ENCODE data around the gene TMEM52.

The TMEM52 gene

GRCh38 chr1:1919304-1920056 is 401 bp upstream of the TMEM52 start:
- Histone ChIP-seq H3K4me1 (ENCODE audit: control extremely low read depth in 1 of 4, control insufficient read depth in 4 of 4, insufficient read depth in 4 of 4, low read length in 3 of 4) (peaks cover 0 to 17% (median 16%) of the 10 kb centered on the region in 4 experiments), H3K27ac (ENCODE audit: insufficient read depth in 1 of 2, low read depth in 1 of 2, low read length in 2 of 2, poor library complexity in 1 of 2, severe bottlenecking in 2 of 2) (no peak overlapping the region), H3K36me3 (ENCODE audit: control insufficient read depth in 4 of 4, insufficient read depth in 4 of 4, low read length in 3 of 4) (no peaks in the 10 kb centered on the region), H3K9me3 (ENCODE audit: control extremely low read depth in 1 of 5, control insufficient read depth in 4 of 5, insufficient read depth in 2 of 5, low read depth in 1 of 5, low read length in 4 of 5) (no peaks in the 10 kb centered on the region), H3K27me3 (replicated peaks in 2 of 5; ENCODE audit: control insufficient read depth in 4 of 5, insufficient read depth in 5 of 5, low read length in 4 of 5) (peaks cover 0 to 3% (median 0%) of the 10 kb centered on the region in 5 experiments), H3K4me3 (ENCODE audit: control insufficient read depth in 1 of 7, extremely low read depth in 1 of 7, insufficient read depth in 4 of 7, low read depth in 2 of 7, low read length in 6 of 7) (peak overlapping the region; percentile 13 to 75 (median 65))
- 11% methylated on average over 58 of the region's 62 CpGs for WGBS (ENCODE audit: insufficient coverage)
- DNase-seq = peak; percentile 97 to 99 (median 98)
- ChIA-PET CTCF (no interaction called here), POLR2A (no interaction called here)

- H3K9me3 ChIP-seq (ENCODE audit: control extremely low read depth in 1 of 5, control insufficient read depth in 4 of 5, insufficient read depth in 2 of 5, low read depth in 1 of 5, low read length in 4 of 5) = no peaks in the 10 kb centered on the region
- peaks cover 0 to 17% (median 16%) of the 10 kb centered on the region in 4 experiments for H3K4me1 ChIP-seq (ENCODE audit: control extremely low read depth in 1 of 4, control insufficient read depth in 4 of 4, insufficient read depth in 4 of 4, low read length in 3 of 4)
- H3K4me3 ChIP-seq (ENCODE audit: control insufficient read depth in 1 of 7, extremely low read depth in 1 of 7, insufficient read depth in 4 of 7, low read depth in 2 of 7, low read length in 6 of 7) = peak overlapping the region in 6 of 7 experiments; percentile 42 to 75 (median 67)
- no peaks in the 10 kb centered on the region for H3K36me3 ChIP-seq (ENCODE audit: control insufficient read depth in 4 of 4, insufficient read depth in 4 of 4, low read length in 3 of 4)
- ChIA-PET POLR2A (no interaction called here), CTCF (interaction anchor here (0.8 kb wide), 1 partner anchor 126 kb away, joined by 3 read pairs; no protein-coding TSS in a partner anchor)
- DNase-seq = no peak
- H3K27me3 ChIP-seq (replicated peaks in 2 of 5; ENCODE audit: control insufficient read depth in 4 of 5, insufficient read depth in 5 of 5, low read length in 4 of 5) = peaks cover 0 to 3% (median 0%) of the 10 kb centered on the region in 5 experiments
- H3K27ac ChIP-seq (ENCODE audit: insufficient read depth in 1 of 2, low read depth in 1 of 2, low read length in 2 of 2, poor library complexity in 1 of 2, severe bottlenecking in 2 of 2) = no peak overlapping the region
- WGBS (ENCODE audit: insufficient coverage) = 56% methylated on average over 35 of the region's 46 CpGs
Observed at GRCh38 chr1:1917995-1918900, 831 bp downstream of the TMEM52 start.

GRCh38 chr1:1917304-1917976 is 1.6 kb downstream of the TMEM52 start:
- Histone ChIP-seq H3K27ac (ENCODE audit: insufficient read depth in 1 of 2, low read depth in 1 of 2, low read length in 2 of 2, poor library complexity in 1 of 2, severe bottlenecking in 2 of 2) (no peak overlapping the region), H3K9me3 (ENCODE audit: control extremely low read depth in 1 of 5, control insufficient read depth in 4 of 5, insufficient read depth in 2 of 5, low read depth in 1 of 5, low read length in 4 of 5) (no peaks in the 10 kb centered on the region), H3K4me3 (ENCODE audit: control insufficient read depth in 1 of 7, extremely low read depth in 1 of 7, insufficient read depth in 4 of 7, low read depth in 2 of 7, low read length in 6 of 7) (no peak overlapping the region), H3K36me3 (ENCODE audit: control insufficient read depth in 4 of 4, insufficient read depth in 4 of 4, low read length in 3 of 4) (no peaks in the 10 kb centered on the region), H3K4me1 (ENCODE audit: control extremely low read depth in 1 of 4, control insufficient read depth in 4 of 4, insufficient read depth in 4 of 4, low read length in 3 of 4) (peaks cover 0 to 17% (median 16%) of the 10 kb centered on the region in 4 experiments), H3K27me3 (replicated peaks in 2 of 5; ENCODE audit: control insufficient read depth in 4 of 5, insufficient read depth in 5 of 5, low read length in 4 of 5) (peaks cover 0 to 3% (median 0%) of the 10 kb centered on the region in 5 experiments)
- DNase-seq = no peak
- CTCF ChIA-PET = interaction anchor here (0.8 to 1.6 kb wide), 2 partner anchors 29 to 127 kb away, joined by 3 read pairs; no protein-coding TSS in a partner anchor
- POLR2A ChIA-PET = no interaction called here
- 93% methylated on average over 11 of the region's 14 CpGs for WGBS (ENCODE audit: insufficient coverage)

DNA sequence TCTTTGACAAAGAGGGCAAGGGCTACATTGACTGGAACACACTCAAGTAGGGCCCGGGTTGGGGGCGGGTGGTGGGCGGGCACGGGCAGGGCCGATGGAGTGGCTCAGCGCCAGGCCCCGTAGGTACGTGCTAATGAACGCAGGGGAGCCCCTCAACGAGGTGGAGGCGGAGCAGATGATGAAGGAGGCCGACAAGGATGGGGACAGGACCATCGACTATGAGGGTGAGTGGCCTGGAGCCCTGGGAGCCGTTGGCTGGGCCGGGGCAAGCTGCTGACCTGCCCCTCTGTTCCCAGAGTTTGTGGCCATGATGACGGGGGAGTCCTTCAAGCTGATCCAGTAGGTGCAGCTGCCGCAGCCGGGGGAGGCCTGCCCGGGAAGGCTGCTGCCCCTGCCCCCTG is 2.2 kb downstream of the TMEM52 start:
- no peak overlapping the region for H3K4me3 ChIP-seq (ENCODE audit: control insufficient read depth in 1 of 7, extremely low read depth in 1 of 7, insufficient read depth in 4 of 7, low read depth in 2 of 7, low read length in 6 of 7)
- no peaks in the 10 kb centered on the region for H3K36me3 ChIP-seq (ENCODE audit: control insufficient read depth in 4 of 4, insufficient read depth in 4 of 4, low read length in 3 of 4)
- WGBS (ENCODE audit: insufficient coverage) = 93% methylated on average over 19 of the region's 19 CpGs

GRCh38 chr1:1915911-1916840 is 2.9 kb downstream of the TMEM52 start:
- Histone ChIP-seq H3K4me1 (ENCODE audit: control extremely low read depth in 1 of 4, control insufficient read depth in 4 of 4, insufficient read depth in 4 of 4, low read length in 3 of 4) (peaks cover 0 to 17% (median 16%) of the 10 kb centered on the region in 4 experiments), H3K4me3 (ENCODE audit: control insufficient read depth in 1 of 7, extremely low read depth in 1 of 7, insufficient read depth in 4 of 7, low read depth in 2 of 7, low read length in 6 of 7) (no peak overlapping the region), H3K36me3 (ENCODE audit: control insufficient read depth in 4 of 4, insufficient read depth in 4 of 4, low read length in 3 of 4) (no peaks in the 10 kb centered on the region), H3K9me3 (ENCODE audit: control extremely low read depth in 1 of 5, control insufficient read depth in 4 of 5, insufficient read depth in 2 of 5, low read depth in 1 of 5, low read length in 4 of 5) (no peaks in the 10 kb centered on the region), H3K27me3 (replicated peaks in 2 of 5; ENCODE audit: control insufficient read depth in 4 of 5, insufficient read depth in 5 of 5, low read length in 4 of 5) (peaks cover 0 to 3% (median 0%) of the 10 kb centered on the region in 5 experiments), H3K27ac (ENCODE audit: insufficient read depth in 1 of 2, low read depth in 1 of 2, low read length in 2 of 2, poor library complexity in 1 of 2, severe bottlenecking in 2 of 2) (no peak overlapping the region)
- whole genome bisulfite sequencing (ENCODE audit: insufficient coverage) = 98% methylated on average over 22 of the region's 23 CpGs
- no peak for DNase-seq
- POLR2A ChIA-PET = no interaction called here
- CTCF ChIA-PET = interaction anchor here (1.6 kb wide), 1 partner anchor 30 kb away, joined by 3 read pairs; no protein-coding TSS in a partner anchor

More for the DNA sequence above, 2.2 kb downstream of the TMEM52 start:
- Histone ChIP-seq H3K4me1 (ENCODE audit: control extremely low read depth in 1 of 4, control insufficient read depth in 4 of 4, insufficient read depth in 4 of 4, low read length in 3 of 4) (peaks cover 0 to 17% (median 16%) of the 10 kb centered on the region in 4 experiments), H3K27ac (ENCODE audit: insufficient read depth in 1 of 2, low read depth in 1 of 2, low read length in 2 of 2, poor library complexity in 1 of 2, severe bottlenecking in 2 of 2) (no peak overlapping the region), H3K27me3 (replicated peaks in 2 of 5; ENCODE audit: control insufficient read depth in 4 of 5, insufficient read depth in 5 of 5, low read length in 4 of 5) (peaks cover 0 to 3% (median 0%) of the 10 kb centered on the region in 5 experiments), H3K9me3 (ENCODE audit: control extremely low read depth in 1 of 5, control insufficient read depth in 4 of 5, insufficient read depth in 2 of 5, low read depth in 1 of 5, low read length in 4 of 5) (no peaks in the 10 kb centered on the region)
- DNase-seq = no peak
- ChIA-PET CTCF (interaction anchor here (1.6 kb wide), 1 partner anchor 30 kb away, joined by 3 read pairs; no protein-coding TSS in a partner anchor), POLR2A (no interaction called here)

Measured in common myeloid progenitor, CD34-positive (primary cell).